K562 (cell line): Measurements from ENCODE around the gene DOLPP1. TPM values are rescaled to one million over a fixed set of nuclear protein-coding genes. Genes with fewer than 3 reads are reported as not detected.
A peak's percentile ranks its signal among the peaks of the same experiment; 100 is the strongest.

Experiments used
- BCOR ChIP-seq: fragments of 450-650 bp; IDR thresholded peaks from 2 replicates; pipeline ENCODE4 v1.6.1; 2016
- CEBPB ChIP-seq: fragments of 450-650 bp; IDR thresholded peaks from 2 replicates; pipeline ENCODE4 v1.6.1; 2016; ENCODE audit warnings: missing genetic modification characterization, missing compliant biosample characterization
- FOSL1 ChIP-seq: fragments of 200-800 bp; sonication (Bioruptor generic); conservative IDR thresholded peaks from 2 replicates; pipeline ENCODE4 v1.6.1; 2016; ENCODE audit warnings: missing genetic modification characterization, missing compliant biosample characterization
- GABPA ChIP-seq: fragments of 200-800 bp; sonication (Bioruptor generic); conservative IDR thresholded peaks from 2 replicates; pipeline ENCODE4 v1.6.1; 2016; ENCODE audit warnings: low read depth, missing genetic modification characterization, missing compliant biosample characterization
- GABPB2 ChIP-seq: fragments of 250-450 bp; sonication (Bioruptor Pico); conservative IDR thresholded peaks from 2 replicates; pipeline ENCODE4 v1.5.1; 2021; ENCODE audit warnings: mild to moderate bottlenecking
- NCOA1 ChIP-seq: fragments of 450-650 bp; IDR thresholded peaks from 2 replicates; pipeline ENCODE4 v1.6.1; 2016; ENCODE audit warnings: low read depth
- NFATC3 ChIP-seq: fragments of 450-650 bp; IDR thresholded peaks from 2 replicates; pipeline ENCODE4 v1.6.1; 2017; ENCODE audit warnings: mild to moderate bottlenecking
- NRF1 ChIP-seq, 2 experiments: fragments of 450-650 bp; IDR thresholded peaks in 1 of 2; conservative IDR thresholded peaks in 1 of 2; 2 replicates each; pipeline ENCODE4 v1.6.1; 2014; ENCODE audit warnings: mild to moderate bottlenecking in 2 of 2
- OTX1 ChIP-seq: fragments of 450-650 bp; formaldehyde crosslinking; IDR thresholded peaks from 2 replicates; pipeline ENCODE4 v1.4.0; 2022; ENCODE audit warnings: mild to moderate bottlenecking
- RBFOX2 ChIP-seq: fragments of 200-400 bp; formaldehyde crosslinking; IDR thresholded peaks from 2 replicates; pipeline ENCODE4 v1.6.1; 2017; ENCODE audit warnings: low read depth, mild to moderate bottlenecking, low read length, moderate library complexity
- SAFB ChIP-seq: fragments of 200-400 bp; formaldehyde crosslinking; IDR thresholded peaks from 2 replicates; pipeline ENCODE4 v1.6.1; 2017; ENCODE audit warnings: low read depth, low read length, borderline replicate concordance
- SMAD4 ChIP-seq: fragments of 250-450 bp; sonication (Bioruptor Pico); conservative IDR thresholded peaks from 2 replicates; pipeline ENCODE4 v1.8.0; 2021; ENCODE audit warnings: inconsistent platforms, mild to moderate bottlenecking, moderate library complexity
- TCF7L2 ChIP-seq: fragments of 150-350 bp; IDR thresholded peaks from 2 replicates; pipeline ENCODE4 v1.6.1; 2016; ENCODE audit warnings: low read depth, mild to moderate bottlenecking, low read length, moderate library complexity
- XRCC3 ChIP-seq: fragments of 450-650 bp; IDR thresholded peaks from 2 replicates; pipeline ENCODE4 v1.6.1; 2017; ENCODE audit warnings: mild to moderate bottlenecking, moderate library complexity
- ZBTB7A ChIP-seq: IDR thresholded peaks from 2 replicates; pipeline ENCODE4 v1.6.1; 2011; ENCODE audit warnings: low read depth, mild to moderate bottlenecking, low read length, moderate library complexity, borderline replicate concordance; ENCODE audit not compliant: control insufficient read depth
- ZNF668 ChIP-seq: fragments of 250-450 bp; sonication (Bioruptor Pico); IDR thresholded peaks from 2 replicates; pipeline ENCODE4 v1.8.0; 2022; ENCODE audit warnings: mild to moderate bottlenecking, inconsistent platforms
- polyA plus RNA-seq, 8 experiments: library from polyadenylated mRNA; depleted of rRNA in 4 of 8; stranded (reverse) in 5 of 8; unstranded in 3 of 8; fragments of >200 nt; fragmentation: Nextera tagmentation in 2 of 8; fragmentation: Illumina TruSeq in 1 of 8; extraction: Ambion mirVana in 2 of 8; extraction: Trizol in 1 of 8; gene quantifications; 2 replicates each; pipeline versions ENCODE4 v1.2.1 to v1.2.3, GENCODE V29; 2011 to 2014; ENCODE audit warnings: inconsistent platforms in 1 of 8, missing spikeins in 1 of 8
- total RNA-seq, 7 experiments: library from RNA; depleted of rRNA in 6 of 7; stranded (reverse); fragments of >200 nt in 6 of 7; fragmentation: Illumina TruSeq in 2 of 7; extraction: Trizol in 2 of 7; gene quantifications; 2 replicates each; pipeline versions ENCODE4 v1.2.1 to v1.2.3, GENCODE V29; 2011 to 2021; ENCODE audit warnings: low replicate concordance in 1 of 7
- TF ChIP-seq, protein P1 (sequence below), 3 experiments: fragments of 200-800 bp in 1 of 3; fragments of 250-450 bp in 1 of 3; fragments of 450-650 bp in 1 of 3; sonication (Bioruptor Pico) in 1 of 3; sonication (Bioruptor generic) in 1 of 3; formaldehyde crosslinking in 1 of 3; IDR thresholded peaks; 2 replicates each; pipeline versions ENCODE4 v1.6.1 to v1.8.0; 2016 to 2022; ENCODE audit warnings: mild to moderate bottlenecking in 2 of 3, missing genetic modification characterization in 2 of 3, missing compliant biosample characterization in 1 of 3, moderate library complexity in 1 of 3
- TF ChIP-seq, protein P2 (sequence below): fragments of 250-450 bp; sonication (Bioruptor Pico); IDR thresholded peaks from 2 replicates; pipeline ENCODE4 v1.8.0; 2021; ENCODE audit warnings: mild to moderate bottlenecking, moderate library complexity
- TF ChIP-seq, protein P3 (sequence below): IDR thresholded peaks from 3 replicates; pipeline ENCODE4 v1.6.1; 2011; ENCODE audit warnings: borderline replicate concordance, mild to moderate bottlenecking; ENCODE audit not compliant: insufficient read length, insufficient read depth

DOLPP1 gene
- total and polyA plus RNA-seq, 9 of the 15 experiments (the other 6 are each of a cell fraction or from before 2014, with no cell fraction given), result 3.0 to 39.8 (median 30.5) TPM

DNA sequence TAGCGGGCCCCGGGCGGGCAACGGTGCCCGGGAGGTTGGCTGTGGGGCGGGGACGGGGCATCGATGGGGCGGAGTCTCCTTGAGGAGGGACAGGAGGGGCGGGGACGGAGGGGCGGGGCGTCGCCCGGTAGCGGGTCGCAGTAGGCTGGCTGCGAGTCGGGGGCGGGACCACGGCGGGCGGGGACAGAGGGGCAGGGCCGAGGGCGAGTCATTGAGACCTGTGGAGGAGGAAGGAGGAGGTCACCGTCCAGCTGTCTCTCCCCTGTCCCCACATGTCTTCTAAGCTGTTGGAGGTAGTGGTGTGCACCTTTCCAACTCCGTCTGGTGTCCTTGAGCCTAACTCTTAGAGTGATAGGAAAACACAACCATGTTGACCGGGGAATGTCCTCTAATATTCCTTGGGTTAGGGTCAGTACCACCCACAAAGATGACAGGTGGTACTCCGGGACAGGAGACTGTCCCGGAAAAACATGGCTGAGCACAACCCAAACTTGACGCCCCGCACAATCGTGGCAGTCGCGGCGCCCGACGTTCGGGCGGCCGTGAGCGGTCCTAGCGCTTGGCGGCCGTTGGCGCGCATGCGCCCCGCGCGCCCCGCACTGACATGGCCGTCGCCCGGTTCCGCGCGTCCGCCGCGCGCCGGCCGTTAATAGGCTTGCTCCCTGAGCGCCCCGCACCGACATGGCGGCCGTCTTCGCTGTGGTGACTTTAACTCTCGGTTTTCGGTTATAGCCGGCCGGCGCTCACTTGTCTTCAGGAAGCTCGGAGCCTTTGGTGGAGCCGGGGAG, 30.0 kb downstream of the DOLPP1 start, which contains the start of the genes CRAT and PTPA (continued):
- TF ChIP-seq, protein P1, sequence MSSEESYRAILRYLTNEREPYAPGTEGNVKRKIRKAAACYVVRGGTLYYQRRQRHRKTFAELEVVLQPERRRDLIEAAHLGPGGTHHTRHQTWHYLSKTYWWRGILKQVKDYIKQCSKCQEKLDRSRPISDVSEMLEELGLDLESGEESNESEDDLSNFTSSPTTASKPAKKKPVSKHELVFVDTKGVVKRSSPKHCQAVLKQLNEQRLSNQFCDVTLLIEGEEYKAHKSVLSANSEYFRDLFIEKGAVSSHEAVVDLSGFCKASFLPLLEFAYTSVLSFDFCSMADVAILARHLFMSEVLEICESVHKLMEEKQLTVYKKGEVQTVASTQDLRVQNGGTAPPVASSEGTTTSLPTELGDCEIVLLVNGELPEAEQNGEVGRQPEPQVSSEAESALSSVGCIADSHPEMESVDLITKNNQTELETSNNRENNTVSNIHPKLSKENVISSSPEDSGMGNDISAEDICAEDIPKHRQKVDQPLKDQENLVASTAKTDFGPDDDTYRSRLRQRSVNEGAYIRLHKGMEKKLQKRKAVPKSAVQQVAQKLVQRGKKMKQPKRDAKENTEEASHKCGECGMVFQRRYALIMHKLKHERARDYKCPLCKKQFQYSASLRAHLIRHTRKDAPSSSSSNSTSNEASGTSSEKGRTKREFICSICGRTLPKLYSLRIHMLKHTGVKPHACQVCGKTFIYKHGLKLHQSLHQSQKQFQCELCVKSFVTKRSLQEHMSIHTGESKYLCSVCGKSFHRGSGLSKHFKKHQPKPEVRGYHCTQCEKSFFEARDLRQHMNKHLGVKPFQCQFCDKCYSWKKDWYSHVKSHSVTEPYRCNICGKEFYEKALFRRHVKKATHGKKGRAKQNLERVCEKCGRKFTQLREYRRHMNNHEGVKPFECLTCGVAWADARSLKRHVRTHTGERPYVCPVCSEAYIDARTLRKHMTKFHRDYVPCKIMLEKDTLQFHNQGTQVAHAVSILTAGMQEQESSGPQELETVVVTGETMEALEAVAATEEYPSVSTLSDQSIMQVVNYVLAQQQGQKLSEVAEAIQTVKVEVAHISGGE (CRISPR knock-in tag; IDR thresholded peaks at IDR 0.05), result peak in 1 of 3 experiments; percentile 69; a peak in 1 of 6 replicates
- TF ChIP-seq NFATC3, result no peak
- no peak for TF ChIP-seq ZNF668 (CRISPR knock-in tag)
- peak; percentile 68 for TF ChIP-seq FOSL1 (tag)
- peak; percentile 76 for TF ChIP-seq SMAD4 (CRISPR knock-in tag)
- peak; percentile 86 for TF ChIP-seq RBFOX2
- TF ChIP-seq GABPB2 (CRISPR knock-in tag), result no peak
- peak; percentile 96 for TF ChIP-seq NRF1 (conservative IDR thresholded peaks at IDR 0.05 in 1 of 2, IDR thresholded peaks at IDR 0.05 in 1 of 2)
- TF ChIP-seq OTX1, result peak; percentile 23; the same call in 1 of the 2 replicates
- TF ChIP-seq ZBTB7A, result no peak; the same call in 1 of the 2 replicates
- TF ChIP-seq, protein P2, sequence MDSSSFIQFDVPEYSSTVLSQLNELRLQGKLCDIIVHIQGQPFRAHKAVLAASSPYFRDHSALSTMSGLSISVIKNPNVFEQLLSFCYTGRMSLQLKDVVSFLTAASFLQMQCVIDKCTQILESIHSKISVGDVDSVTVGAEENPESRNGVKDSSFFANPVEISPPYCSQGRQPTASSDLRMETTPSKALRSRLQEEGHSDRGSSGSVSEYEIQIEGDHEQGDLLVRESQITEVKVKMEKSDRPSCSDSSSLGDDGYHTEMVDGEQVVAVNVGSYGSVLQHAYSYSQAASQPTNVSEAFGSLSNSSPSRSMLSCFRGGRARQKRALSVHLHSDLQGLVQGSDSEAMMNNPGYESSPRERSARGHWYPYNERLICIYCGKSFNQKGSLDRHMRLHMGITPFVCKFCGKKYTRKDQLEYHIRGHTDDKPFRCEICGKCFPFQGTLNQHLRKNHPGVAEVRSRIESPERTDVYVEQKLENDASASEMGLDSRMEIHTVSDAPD (CRISPR knock-in tag), result no peak
- peak; percentile 66 for TF ChIP-seq GABPA (tag)
- TF ChIP-seq NCOA1, result no peak
- TF ChIP-seq, protein P3, sequence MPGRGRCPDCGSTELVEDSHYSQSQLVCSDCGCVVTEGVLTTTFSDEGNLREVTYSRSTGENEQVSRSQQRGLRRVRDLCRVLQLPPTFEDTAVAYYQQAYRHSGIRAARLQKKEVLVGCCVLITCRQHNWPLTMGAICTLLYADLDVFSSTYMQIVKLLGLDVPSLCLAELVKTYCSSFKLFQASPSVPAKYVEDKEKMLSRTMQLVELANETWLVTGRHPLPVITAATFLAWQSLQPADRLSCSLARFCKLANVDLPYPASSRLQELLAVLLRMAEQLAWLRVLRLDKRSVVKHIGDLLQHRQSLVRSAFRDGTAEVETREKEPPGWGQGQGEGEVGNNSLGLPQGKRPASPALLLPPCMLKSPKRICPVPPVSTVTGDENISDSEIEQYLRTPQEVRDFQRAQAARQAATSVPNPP, result no peak
- no peak for TF ChIP-seq CEBPB (tag)
- TF ChIP-seq XRCC3, result no peak
- no peak for TF ChIP-seq BCOR
- no peak for TF ChIP-seq TCF7L2
- no peak for TF ChIP-seq SAFB
